DMS53 treated with DMSO at 0.1 percent for 48 hours (cell line): Measurements from ENCODE around the gene LANCL2.

Experiments
- DNase-seq: peaks from one replicate; lab custom pipeline; 2025; ENCODE audit not compliant: unreplicated experiment; lab: John Stamatoyannopoulos, UW

LANCL2 gene

GRCh38 chr7:55436457-55436856, 71.3 kb downstream of the LANCL2 start:
- no peak for DNase-seq

- DNase-seq: no peak
Observed at GRCh38 chr7:55437375-55437774, 72.2 kb downstream of the LANCL2 start.

GRCh38 chr7:55438085-55438756, 73.1 kb downstream of the LANCL2 start:
- peak; percentile 87 for DNase-seq

DNA sequence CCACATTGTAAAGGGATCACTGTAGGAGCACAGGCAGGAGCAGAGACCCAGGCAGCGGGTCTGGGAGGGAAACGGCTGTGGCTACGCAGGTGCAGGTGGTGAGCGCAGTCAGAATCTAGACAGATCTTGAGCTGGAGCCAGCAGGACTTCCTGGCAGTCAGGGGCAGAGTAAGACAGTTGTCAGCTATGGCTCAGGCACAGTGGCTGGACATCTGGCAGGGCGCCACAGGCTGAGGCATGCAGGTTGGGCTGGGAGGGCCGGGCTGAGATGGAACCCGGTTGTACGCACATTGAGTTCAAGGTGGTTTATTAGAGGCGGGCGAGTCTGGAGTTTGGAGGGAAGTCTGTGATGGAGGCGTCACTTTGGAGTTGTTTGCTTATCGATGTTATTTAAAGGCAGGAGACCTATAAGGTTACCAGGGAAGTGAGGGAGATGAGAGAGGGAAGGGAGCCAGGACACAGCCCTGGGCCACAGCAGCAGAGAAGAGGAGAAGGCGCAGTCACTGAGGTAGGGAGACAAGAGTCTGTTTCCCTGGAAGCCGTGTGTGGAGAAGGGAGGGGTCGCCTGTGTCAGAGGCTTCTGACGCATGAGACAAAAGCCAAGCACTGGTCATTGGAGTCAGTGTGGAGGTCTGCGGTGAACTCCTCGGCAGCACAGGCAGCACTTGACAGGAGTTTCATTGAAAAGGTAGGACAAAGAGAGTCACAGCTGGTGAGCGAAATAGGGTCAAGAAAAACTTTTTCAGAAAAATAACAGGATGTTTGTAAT, 73.8 kb downstream of the LANCL2 start:
- DNase-seq: peak; percentile 85

DNA sequence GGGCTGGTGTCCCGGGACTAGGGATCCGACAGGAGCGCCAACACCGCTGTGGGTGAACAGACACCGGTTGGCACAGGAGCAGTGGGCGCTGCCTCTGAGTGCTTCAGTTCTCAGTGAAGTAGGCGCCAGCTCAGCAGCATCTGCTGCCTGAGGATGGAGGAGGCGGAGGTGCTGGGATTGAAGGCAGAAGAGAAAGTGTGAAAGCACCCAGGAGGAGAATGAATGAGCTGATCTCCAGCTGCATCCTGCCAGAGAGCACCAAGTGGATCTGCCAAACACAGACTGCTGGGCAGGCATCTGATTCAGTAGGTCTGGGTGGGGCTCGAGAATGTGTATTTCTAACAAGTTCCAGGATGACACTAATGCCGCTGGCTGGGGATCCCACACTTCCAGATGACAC, 74.5 kb downstream of the LANCL2 start:
- DNase-seq: peak; percentile 32

DNA sequence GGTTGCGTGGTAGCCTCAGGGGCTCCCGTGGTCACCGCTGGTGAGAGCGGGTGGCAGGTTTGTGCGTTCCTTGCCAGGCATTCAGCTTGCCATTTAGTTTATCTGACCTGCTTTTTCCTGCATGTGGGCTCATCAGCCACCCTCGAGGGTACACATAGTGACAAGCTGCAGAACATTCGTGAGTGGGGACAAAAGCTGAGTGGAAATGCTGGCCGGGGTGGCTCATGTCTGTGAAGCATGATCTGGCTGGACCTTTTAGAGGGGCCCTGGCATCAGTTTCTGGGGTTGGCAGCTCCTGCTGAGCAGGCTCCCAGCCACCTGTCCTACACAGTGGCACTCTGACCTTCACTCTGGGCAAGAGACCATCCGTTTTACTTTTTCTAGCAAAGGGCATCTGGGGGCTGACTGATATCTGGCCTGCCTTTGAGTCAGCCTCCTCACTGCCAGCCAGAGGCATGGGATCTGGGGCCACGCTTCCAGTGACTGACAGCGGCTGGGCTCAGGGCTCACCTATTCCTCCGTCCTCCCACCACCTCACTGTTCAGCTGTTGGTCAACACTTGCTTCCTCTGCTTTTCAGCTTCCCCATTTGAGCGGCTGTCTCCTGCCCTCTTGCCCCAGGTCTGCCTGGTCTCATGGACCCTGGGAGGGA, 75.0 kb downstream of the LANCL2 start:
- DNase-seq: no peak

GRCh38 chr7:55441002-55441401, 75.9 kb downstream of the LANCL2 start:
- no peak for DNase-seq

DNA sequence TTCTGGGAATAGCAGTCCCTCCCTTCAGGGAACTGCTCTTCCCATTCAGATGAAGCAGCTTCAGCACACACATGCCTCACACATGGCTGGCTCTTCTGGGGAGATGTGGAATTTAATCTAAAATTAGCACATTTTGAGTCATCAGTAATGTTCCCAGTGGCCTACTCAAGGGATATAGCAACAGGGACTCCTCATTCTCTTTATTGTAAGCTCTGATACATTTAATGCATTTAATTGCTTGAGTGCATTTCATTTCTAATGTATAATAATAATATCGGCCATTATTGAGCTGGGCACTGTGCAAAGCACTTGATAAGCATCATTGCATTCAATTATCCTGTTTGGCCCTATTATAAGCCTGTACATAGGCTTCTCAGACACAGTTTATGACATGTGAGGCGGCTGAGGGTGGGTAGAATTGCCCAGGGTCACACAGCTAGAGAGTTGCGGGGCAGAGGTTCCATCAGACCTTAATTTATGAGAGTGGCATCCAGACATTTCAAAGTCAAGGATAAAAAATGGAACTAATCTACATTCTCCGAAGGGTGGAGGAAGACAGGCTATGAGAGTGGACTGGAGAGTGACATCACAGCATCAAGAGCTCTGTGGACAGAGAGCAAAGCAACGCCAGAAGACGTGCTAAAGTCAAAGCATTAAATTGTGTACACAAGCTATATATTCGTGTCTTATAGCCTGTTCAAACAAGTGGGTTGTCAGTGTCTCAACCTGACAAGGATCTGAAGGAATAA, 76.8 kb downstream of the LANCL2 start:
- no peak for DNase-seq

DNA sequence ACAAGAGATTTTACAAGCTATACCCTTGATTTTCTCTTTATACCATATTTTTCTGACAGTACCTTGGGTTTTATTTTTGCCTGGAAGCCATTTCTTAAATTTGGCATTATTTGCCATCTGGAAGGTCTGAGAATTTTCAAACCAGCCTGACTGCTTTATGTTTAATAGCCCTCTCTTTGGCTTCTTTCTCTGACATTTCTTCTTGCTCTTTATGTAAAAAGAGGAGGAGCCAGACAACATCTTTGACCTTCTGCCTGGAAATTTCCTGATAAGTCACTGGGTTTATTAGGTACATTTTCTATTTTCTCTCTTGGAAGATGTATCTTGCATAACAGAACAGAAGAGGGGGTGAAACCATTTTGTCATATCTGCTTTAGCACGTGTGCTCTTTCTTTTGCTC, 79.6 kb downstream of the LANCL2 start:
- DNase-seq: no peak

DNA sequence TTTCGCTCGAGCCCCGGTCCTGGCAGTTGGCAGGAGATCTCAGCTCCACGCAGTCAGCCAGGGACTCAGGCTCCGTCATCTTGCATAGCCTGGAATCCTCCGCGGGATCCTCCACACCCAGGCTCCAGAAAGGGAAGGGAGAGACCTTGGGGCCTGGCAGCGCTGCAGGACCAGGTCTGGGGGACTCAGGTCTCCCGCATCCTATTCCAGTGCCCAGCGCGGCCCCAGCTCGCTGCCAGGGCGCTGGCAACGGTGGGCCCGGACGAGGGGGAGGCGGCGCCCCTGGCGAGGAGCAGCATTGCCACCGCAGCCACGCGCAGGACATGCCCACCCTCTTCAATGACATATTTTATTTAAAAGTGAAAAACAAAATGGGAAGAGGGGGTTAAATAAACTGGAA, 83.4 kb downstream of the LANCL2 start:
- DNase-seq: no peak

DNA sequence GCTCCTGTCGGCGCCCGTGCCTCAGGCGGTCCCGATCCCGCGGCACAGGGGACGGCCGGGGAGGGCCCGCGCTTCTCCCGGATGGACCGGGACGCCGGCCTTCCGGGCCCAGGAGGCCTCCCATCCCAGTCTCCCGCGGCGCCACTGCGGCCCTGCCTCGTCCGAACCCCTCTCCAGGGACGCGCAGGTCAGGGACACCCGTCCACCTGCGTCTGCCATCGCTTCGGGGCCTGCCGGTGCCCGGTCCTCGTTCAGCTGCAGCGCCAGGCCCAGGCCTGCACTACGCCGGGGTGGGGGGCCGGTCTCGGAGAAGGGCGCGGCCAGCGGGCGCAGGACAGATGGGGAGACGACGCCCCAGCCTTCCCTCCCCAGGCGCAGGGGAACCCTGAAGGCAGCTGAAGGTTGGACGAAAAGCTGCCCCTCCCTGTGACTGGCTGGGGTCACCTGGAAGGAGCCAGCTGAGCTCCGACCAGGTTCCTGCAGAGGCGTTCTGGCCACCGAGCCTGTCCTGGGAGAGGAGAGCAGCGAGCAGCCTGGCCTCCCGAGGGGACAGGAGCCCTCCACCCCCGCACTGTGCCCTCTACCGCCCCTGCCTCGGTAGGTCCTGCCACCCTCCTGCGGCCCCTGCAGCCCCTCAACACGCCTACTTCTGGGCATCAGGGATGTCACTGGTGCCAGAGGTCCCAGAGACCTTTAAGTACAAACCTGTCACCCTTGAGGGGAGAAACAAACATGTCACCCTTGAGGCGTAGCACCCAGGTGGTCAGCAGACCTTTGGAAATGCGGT, 84.3 kb downstream of the LANCL2 start:
- DNase-seq: no peak

- DNase-seq: no peak
Observed at GRCh38 chr7:55449992-55450535, 84.9 kb downstream of the LANCL2 start.

DNA sequence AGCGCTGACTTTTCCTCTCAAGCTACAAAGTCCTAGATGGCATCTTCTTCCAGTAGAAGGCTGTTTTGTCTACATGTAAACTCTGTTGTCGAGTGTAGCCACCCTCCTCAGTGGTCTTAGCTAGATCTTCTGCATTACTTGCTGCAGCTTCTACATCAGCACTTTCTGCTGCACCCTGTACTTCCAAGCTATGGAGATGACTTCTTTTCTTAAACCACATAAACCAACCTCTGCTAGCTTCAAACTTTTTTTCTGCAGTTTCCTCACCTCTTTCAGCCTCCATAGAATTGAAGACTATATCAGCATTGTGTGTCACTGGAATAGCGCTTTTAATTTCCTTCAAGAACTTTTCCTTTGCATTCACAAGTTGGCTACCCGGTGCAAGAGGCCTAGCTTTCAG, 87.8 kb downstream of the LANCL2 start:
- no peak for DNase-seq

GRCh38 chr7:55457801-55458200, 92.7 kb downstream of the LANCL2 start:
- DNase-seq: no peak

- no peak for DNase-seq
Observed at GRCh38 chr7:55458351-55458750, 93.2 kb downstream of the LANCL2 start.

- DNase-seq: no peak
Observed at GRCh38 chr7:55463686-55464262, 98.6 kb downstream of the LANCL2 start.

GRCh38 chr7:55464422-55464821, 99.3 kb downstream of the LANCL2 start:
- no peak for DNase-seq

GRCh38 chr7:55465691-55466090, 100.6 kb downstream of the LANCL2 start:
- DNase-seq: no peak

DNA sequence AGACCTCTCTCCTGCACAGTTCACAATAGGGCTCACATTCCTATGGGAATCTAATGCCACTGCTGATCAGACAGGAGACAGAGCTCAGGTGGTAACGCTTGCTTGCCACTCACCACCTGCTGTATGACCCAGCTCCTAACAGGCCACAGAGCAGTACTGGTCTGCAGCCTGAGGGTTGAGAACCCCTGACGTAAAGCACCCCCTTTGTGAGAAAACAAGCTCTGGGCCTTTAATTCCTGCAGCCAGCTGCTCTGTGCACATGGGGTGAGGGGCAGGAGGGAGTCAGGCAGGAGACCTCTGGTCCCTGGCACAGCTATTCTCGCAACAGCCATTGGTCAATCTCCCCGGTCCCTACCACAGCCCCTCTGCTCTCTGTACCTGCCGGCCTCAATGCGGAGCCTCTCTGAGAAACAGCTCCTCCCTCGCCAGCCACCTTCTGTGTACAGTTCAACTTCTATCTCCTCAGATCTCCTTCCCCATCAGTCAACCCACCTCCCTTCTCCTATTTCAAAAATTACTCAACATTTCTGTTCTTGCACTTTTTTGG, 102.0 kb downstream of the LANCL2 start:
- no peak for DNase-seq

DNA sequence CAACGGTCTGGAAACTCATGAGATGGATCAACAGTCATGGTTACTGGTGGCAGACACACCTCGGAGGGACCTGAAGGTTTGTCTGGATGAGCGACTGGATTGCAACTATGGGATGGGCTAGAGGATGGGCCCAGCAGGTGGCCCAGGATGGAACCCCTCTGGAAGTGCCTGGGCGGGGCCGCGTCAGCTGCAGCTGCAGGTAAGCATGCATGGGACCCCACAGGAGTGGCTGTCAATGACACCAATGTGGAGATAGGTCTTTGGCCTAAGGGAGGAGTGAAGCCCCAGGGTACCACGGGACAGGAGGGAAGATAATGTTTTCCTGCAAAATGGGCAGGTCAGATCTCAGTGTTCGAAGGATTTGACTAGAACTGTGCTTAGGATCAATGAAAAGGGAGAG, 103.4 kb downstream of the LANCL2 start:
- no peak for DNase-seq
